ENCODE results near the gene C10orf95. TPM values are rescaled to one million over a fixed set of nuclear protein-coding genes. Genes with fewer than 3 reads are reported as not detected.

Gene C10orf95
- total RNA-seq, 1 experiment from 2014 or later: 0.21 TPM

DNA sequence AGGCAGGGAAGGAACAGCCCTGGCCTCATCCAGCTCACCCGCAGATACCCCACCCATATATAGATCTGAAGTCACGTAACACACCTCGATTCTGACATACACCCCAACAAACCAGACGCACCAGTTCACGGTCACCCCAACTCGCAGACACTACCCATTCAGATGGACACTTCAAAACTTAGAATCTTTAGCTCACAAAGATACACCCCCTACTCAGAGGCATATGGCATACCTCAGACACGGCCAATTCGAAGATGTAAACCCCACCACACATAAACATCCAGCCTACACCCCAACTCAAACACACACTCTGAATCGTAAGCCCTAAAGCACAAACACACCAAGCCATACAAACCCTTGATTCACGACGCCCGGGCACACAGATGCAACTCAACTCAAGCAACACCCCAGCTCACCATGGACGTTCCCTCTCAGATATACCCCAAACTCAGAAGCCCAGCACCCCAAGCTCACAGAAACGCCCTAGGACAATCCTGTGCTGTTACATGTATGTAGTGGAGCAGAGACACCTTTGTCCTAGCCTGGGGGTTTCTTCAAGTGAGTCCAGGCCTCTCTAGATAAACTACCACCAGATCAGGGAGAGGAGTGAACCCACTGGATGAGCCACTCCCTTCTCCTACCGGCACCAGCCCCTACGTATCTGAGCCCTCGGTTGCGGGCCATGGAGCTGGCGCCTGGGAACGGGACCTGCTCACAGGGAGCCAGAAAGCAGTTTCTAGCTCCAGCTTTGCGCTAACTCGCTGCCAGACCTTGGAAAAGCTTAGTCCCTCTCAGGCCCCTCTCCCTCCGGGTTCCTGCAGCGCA, 41.5 kb downstream of the C10orf95 start:
- DNase-seq (ENCODE audit: low read depth, low spot score): no peak
- H3K9me3 ChIP-seq (ENCODE audit: control insufficient read depth, insufficient read depth, low read depth, low read length): no peaks in the 10 kb centered on the region
- H3K27me3 ChIP-seq (ENCODE audit: control insufficient read depth, insufficient read depth, low read length): 0 out of 2 replicates have a peak, but pooled peaks cover 2% of the 10 kb centered on the region
- H3K4me3 ChIP-seq (ENCODE audit: low read depth in 2 of 2, low read length in 2 of 2): peak overlapping the region; percentile 51 to 53
- no peak for TF ChIP-seq SIN3A (IDR thresholded peaks at IDR 0.05; ENCODE audit: borderline replicate concordance, insufficient read depth, low read depth, low read length)
- no peak for TF ChIP-seq POLR2AphosphoS5 (IDR thresholded peaks at IDR 0.05; ENCODE audit: low read depth, low read length)
- TF ChIP-seq, protein P1, sequence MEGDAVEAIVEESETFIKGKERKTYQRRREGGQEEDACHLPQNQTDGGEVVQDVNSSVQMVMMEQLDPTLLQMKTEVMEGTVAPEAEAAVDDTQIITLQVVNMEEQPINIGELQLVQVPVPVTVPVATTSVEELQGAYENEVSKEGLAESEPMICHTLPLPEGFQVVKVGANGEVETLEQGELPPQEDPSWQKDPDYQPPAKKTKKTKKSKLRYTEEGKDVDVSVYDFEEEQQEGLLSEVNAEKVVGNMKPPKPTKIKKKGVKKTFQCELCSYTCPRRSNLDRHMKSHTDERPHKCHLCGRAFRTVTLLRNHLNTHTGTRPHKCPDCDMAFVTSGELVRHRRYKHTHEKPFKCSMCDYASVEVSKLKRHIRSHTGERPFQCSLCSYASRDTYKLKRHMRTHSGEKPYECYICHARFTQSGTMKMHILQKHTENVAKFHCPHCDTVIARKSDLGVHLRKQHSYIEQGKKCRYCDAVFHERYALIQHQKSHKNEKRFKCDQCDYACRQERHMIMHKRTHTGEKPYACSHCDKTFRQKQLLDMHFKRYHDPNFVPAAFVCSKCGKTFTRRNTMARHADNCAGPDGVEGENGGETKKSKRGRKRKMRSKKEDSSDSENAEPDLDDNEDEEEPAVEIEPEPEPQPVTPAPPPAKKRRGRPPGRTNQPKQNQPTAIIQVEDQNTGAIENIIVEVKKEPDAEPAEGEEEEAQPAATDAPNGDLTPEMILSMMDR (IDR thresholded peaks at IDR 0.05): no peak
- no peak for TF ChIP-seq TCF7L2 (IDR thresholded peaks at IDR 0.05; ENCODE audit: low read depth, low read length)
- TF ChIP-seq, protein P2, sequence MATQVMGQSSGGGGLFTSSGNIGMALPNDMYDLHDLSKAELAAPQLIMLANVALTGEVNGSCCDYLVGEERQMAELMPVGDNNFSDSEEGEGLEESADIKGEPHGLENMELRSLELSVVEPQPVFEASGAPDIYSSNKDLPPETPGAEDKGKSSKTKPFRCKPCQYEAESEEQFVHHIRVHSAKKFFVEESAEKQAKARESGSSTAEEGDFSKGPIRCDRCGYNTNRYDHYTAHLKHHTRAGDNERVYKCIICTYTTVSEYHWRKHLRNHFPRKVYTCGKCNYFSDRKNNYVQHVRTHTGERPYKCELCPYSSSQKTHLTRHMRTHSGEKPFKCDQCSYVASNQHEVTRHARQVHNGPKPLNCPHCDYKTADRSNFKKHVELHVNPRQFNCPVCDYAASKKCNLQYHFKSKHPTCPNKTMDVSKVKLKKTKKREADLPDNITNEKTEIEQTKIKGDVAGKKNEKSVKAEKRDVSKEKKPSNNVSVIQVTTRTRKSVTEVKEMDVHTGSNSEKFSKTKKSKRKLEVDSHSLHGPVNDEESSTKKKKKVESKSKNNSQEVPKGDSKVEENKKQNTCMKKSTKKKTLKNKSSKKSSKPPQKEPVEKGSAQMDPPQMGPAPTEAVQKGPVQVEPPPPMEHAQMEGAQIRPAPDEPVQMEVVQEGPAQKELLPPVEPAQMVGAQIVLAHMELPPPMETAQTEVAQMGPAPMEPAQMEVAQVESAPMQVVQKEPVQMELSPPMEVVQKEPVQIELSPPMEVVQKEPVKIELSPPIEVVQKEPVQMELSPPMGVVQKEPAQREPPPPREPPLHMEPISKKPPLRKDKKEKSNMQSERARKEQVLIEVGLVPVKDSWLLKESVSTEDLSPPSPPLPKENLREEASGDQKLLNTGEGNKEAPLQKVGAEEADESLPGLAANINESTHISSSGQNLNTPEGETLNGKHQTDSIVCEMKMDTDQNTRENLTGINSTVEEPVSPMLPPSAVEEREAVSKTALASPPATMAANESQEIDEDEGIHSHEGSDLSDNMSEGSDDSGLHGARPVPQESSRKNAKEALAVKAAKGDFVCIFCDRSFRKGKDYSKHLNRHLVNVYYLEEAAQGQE (IDR thresholded peaks at IDR 0.05; ENCODE audit: insufficient read depth in 1 of 2, low read depth in 2 of 2, low read length in 1 of 2): no peak
- peak; percentile 26; the same call in 1 of the 2 replicates for ATAC-seq
- H3K36me3 ChIP-seq (ENCODE audit: control insufficient read depth, insufficient read depth, low read length): no peaks in the 10 kb centered on the region; the same call in 1 of the 2 replicates
- BruUV-seq (replicated peaks): no TSS peak
- POLR2A ChIA-PET: interaction anchor here (0.6 to 1.2 kb wide), 4 partner anchors 12 to 287 kb away, joined by 3 to 12 read pairs (median 3); no protein-coding TSS in a partner anchor
- H3K4me1 ChIP-seq (ENCODE audit: control insufficient read depth, insufficient read depth, low read length): peaks cover 8% of the 10 kb centered on the region
- in situ Hi-C loops (cut with HindIII; ENCODE audit: low pct_unique_long_range_greater_than_20kb, low sequenced_read_pairs) (no loop called here), intact Hi-C loops (cut with micrococcal nuclease; ENCODE audit: unreplicated experiment) (no loop called here)
- CTCF ChIA-PET: interaction anchor here (0.5 to 1.4 kb wide), 3 partner anchors 11 to 59 kb away, joined by 3 to 7 read pairs (median 4); partner anchors contain the start of gene FBXL15
- H3K27ac ChIP-seq (ENCODE audit: low read length): peak overlapping the region; percentile 10; the same call in 1 of the 2 replicates

DNA sequence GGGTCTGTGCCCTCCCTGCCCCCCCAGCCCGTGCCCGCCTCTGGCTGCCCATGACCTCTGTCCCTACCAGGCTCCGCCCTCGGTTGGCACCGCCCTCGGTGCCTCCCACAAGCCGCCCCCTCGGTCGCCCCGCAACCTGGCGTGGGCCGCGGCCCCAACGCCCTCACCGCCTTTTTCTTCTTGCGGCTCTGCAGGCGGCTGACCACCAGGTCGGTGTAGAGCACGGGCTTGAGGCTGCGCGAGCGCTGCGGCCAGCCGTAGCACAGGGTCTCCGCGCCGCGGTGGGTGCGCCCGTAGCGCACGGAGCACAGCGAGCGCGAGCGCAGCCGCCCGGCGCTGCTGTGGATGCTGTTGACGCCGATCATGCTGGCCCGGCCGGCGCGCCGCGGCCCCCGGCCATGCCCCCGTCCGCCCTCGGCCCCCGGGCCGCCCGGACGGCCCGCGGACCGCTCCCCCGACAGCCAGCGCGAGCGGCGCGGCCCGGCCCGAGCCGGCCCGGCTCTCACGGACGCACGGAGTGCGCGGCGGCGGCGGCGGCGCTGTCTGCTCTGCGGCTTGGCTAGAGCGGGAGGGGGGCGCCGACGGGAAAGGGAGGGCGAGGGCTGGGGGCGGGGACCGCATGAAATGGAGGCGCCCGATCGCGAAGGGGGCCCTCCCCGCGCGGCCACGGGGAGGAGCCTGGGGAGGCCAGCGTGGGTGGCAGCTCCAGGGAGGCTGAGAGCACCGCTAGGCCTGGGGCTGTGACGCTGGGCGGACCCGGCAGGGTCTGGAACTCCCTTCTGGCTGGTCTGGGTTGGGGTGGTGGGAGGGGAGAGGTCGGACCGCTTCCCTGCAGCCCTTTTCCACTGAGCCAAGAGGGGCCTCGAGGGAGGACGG, 42.4 kb downstream of the C10orf95 start:
- TF ChIP-seq TCF7L2 (IDR thresholded peaks at IDR 0.05; ENCODE audit: low read depth, low read length) (no peak), SIN3A (IDR thresholded peaks at IDR 0.05; ENCODE audit: borderline replicate concordance, insufficient read depth, low read depth, low read length) (no peak), POLR2AphosphoS5 (IDR thresholded peaks at IDR 0.05; ENCODE audit: low read depth, low read length) (no peak)
- TF ChIP-seq, protein P2 (IDR thresholded peaks at IDR 0.05; ENCODE audit: insufficient read depth in 1 of 2, low read depth in 2 of 2, low read length in 1 of 2): no peak
- TF ChIP-seq, protein P1 (IDR thresholded peaks at IDR 0.05): no peak
- in situ Hi-C loops (cut with HindIII; ENCODE audit: low pct_unique_long_range_greater_than_20kb, low sequenced_read_pairs) (no loop called here), intact Hi-C loops (cut with micrococcal nuclease; ENCODE audit: unreplicated experiment) (no loop called here)
- no peak overlapping the region for H3K27ac ChIP-seq (ENCODE audit: low read length)
- peak; percentile 51 for ATAC-seq
- BruUV-seq (replicated peaks): no TSS peak
- DNase-seq (ENCODE audit: low read depth, low spot score): no peak
- H3K27me3 ChIP-seq (ENCODE audit: control insufficient read depth, insufficient read depth, low read length): 0 out of 2 replicates have a peak, but pooled peaks cover 2% of the 10 kb centered on the region
- CTCF ChIA-PET: interaction anchor here (0.6 to 1.4 kb wide), 2 partner anchors 12 to 60 kb away, joined by 3 to 7 read pairs; partner anchors contain the start of gene FBXL15
- H3K4me3 ChIP-seq (ENCODE audit: low read depth in 2 of 2, low read length in 2 of 2): peak overlapping the region; percentile 53 to 56
- H3K9me3 ChIP-seq (ENCODE audit: control insufficient read depth, insufficient read depth, low read depth, low read length): no peaks in the 10 kb centered on the region
- peaks cover 8% of the 10 kb centered on the region for H3K4me1 ChIP-seq (ENCODE audit: control insufficient read depth, insufficient read depth, low read length)
- no peaks in the 10 kb centered on the region; the same call in 1 of the 2 replicates for H3K36me3 ChIP-seq (ENCODE audit: control insufficient read depth, insufficient read depth, low read length)
- POLR2A ChIA-PET: interaction anchor here (0.6 kb wide), 1 partner anchor 286 kb away, joined by 3 read pairs; no protein-coding TSS in a partner anchor

All from Panc1 (cell line).